ENCODE data around the gene TNPO1.
"Not testable (repeated sequence)": the region's sequence is repeated elsewhere in the genome, so short reads cannot be mapped to it uniquely, and the experiment has no call there.

The TNPO1 gene

DNA sequence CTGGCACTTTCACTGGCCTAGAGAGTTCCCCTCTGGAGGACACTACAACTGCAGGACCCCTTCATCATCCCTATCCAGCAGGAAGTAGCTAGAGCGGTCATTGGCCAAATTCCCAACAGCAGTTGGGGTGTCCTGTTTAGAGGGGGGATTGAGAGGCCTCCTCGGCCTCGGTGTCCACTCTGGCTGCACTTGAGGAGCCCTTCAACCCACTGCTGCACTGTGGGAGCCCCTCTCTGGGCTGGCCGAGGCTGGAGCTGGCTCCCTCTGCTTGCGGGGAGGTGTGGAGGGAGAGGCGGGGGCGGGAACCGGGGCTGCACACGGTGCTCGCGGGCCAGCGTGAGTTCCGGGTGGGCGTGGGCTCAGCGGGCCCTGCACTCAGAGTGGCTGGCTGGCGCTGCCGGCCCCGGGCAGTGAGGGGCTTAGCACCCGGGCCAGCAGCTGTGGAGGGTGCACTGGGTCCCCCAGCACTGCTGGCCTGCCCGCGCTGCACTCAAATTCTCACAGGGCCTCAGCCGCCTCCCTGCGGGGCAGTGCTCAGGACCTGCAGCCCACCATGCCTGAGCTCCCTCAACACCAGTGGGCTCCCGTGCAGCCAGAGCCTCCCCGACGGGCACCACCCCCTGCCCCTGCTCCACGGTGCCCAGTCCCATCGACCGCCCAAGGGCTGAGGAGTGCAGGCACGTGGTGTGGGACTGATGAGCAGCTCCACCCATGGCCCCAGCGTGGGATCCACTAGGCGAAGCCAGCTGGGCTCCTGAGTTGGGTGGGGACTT, 118.7 kb downstream of the TNPO1 start:
- not testable (repeated sequence) for DNase-seq (ENCODE audit: low spot score)

DNA sequence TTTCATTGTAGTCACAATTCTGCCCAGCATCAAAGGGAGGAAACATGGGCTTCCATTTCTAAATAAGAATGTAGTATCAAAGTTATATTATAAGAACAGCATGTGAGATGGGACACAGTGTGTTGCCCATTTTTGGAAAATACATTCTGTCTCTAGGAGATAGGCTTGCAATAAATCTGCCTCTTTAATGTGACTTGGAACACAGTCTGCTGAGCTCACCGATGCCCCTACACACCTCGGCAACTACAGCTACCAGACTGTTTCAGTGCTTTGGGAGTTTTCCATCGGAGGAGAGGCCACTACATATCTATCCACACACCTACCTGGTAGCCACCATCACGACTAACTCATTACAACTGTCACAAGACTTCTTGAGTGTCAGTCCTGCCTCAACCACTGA, 120.4 kb downstream of the TNPO1 start:
- DNase-seq (ENCODE audit: low spot score), result no peak

DNA sequence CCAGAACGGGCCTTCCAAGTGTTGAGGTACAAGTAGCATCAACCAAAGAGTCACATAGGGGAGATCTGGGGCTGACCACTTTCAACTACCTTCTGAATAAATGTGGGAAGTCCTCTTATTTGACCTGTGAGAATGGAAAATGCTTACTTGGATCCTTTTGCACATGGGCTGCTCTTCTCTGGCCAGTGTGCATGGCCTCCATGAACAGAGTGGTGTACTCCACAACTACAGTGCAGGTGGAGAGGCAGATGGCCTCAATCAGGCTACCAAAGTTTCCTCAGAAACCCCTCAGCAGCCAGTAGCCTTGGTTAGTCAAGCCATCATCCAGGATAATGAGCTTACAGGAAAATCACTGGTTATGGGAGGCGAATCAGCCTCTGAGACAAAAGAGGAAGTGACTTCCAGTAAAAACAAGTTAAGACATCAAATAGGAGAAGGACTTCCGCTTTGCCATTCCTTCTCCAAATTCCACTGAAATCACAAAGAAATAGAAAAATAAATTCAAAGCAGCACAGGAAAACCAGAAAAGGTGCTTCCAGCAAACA, 121.1 kb downstream of the TNPO1 start:
- no peak for DNase-seq (ENCODE audit: low spot score)

DNA sequence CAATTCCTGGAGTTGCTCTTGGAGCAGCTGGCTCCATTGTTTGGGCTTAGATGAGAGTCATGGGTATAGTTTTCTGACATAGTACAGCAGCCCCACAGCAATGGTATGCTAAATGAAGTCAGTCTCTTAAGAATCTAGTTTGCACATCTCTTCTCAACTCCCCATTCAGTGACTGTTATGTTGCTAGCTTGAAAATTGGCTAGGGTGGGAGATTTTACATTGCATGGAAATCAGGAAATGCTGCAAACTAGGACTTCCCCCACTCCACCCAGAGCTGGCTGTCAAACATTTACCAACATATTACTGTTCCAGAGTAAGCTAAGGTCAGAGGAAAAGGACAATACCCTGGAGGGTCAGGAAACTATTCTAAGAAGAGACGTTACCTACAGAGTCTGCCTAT, 121.7 kb downstream of the TNPO1 start:
- DNase-seq (ENCODE audit: low spot score), result no peak

DNA sequence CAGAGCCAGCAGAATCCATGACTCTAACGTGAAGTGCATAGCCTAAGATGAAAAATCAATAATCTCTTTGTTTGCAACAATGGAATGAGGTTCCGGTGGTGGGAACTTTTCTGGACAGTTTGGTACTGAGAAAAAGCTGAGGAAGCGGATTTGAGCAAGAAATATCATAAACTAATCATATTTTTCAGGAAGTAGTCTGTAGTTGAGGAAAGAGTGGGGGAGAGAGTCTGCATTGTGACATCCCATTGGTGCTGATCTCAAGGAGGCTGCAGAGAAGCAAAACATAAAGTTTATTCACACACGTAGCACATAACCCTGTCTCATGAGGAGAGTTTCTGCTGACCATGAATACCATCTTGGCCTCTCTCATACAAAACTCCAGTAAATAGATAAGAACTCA, 123.6 kb downstream of the TNPO1 start:
- DNase-seq (ENCODE audit: low spot score), result no peak

DNA sequence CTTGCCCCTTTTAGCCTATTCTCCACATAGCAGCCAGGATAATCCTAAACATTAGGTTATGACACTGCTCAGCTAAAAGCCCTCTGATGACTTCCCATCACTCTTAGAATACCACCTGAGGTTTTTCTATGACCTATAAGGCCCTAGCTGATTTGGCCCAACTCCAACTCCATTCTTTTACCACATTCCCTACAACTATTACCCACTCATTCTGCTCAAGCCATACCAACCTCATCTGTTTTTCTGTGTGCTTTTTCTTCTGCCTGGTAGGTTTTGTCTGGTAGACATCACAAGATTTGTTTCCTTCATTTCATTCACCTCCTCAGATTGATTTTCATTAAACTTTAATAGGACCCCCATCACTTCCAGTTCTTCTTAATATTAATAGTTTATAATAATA, 126.8 kb downstream of the TNPO1 start:
- DNase-seq (ENCODE audit: low spot score), result no peak

DNA sequence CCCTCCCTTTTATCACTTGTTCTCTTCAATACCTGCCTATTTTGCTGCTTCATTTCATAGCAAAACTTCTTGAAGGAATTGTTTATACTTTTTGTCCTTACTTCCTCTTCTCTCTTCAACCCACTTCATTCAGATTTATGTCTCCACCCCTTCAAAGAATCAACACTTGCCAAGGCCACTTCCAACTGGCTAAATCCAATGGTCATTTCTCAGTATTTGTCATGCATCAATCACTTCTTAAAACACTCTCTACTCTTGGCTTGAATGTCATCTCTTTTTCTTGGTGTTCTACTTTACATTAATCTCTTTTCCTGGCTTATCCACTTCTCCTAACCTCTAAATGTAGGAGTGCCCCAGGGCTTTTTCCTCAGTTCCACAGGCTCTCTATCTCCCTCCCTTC, 131.0 kb downstream of the TNPO1 start:
- DNase-seq (ENCODE audit: low spot score), result no peak

DNA sequence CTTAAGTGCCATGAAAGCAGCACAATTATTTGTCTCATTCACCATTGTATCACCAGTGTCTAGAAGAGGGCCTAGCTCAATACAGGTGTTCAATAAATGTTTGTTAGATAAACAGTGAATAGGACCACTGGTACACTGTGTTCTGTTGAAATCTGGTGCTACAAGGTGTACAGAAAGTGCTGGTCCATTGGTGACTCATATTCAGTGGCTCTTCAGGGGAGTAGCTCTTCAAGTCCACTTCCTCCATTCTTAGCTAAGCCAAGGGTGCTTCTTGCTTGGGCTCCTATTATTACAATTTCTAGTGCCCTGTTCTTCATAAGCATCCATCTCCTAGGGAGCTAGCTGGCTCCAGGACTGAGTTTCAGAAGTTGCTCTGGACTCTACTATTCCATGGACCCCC, 133.0 kb downstream of the TNPO1 start:
- no peak for DNase-seq (ENCODE audit: low spot score)

DNA sequence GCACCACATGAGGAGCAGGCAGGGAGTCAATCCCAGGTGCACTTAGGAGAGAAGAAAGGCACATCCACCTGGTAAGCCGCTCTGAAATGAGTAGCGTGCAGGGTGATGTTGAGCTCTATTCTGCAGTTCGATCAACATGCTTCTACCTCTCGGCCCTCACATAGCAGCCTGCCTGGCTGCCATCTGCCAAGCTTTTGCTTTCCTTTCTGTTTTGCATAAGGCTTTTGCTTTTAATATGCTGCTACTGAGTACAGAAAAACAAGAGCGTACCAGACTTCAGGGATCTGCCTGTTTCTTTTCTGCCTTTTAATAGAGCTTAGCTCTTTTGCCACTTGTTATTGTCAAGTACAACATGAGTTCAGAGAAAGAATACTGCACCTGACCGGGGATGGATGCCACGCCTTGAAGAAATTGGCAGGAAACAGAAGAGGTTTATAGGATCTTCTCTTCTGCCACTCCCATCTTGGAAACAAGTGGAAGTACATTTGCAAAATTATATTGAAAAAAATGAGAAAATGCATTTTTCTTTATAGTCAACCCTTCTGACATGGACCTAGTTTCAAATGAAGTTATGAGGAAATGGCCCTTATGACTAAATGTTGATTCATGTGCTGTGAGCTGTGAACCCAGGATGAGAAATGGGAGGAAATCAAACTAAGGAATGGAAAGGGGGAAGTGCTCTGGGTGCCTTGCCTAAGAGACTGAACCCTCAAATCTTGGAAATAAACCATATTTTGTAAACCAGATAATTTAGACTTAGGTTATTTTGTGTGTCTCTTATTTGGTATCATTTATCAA, 135.4 kb downstream of the TNPO1 start:
- peak; percentile 92 for DNase-seq (ENCODE audit: low spot score)

DNA sequence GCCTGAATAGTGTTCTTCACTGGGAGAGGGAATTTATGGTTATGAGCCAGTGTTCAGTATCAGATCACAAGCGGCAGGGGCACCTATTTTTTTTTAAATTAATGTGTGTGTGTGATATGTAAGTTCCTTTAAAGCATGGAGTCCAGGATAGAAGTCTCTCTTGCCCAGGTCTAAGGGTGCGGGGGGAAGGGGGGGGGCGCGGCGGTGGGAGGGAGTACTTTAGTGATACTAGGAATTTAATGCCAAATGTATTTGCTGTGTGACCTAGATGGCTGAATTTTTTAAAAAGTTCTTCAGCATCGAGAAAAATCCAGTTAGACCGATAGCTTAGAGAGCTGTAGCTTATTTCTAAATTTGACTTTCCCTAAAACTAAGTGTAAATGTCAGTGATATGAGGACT, 137.9 kb downstream of the TNPO1 start:
- peak; percentile 33 for DNase-seq (ENCODE audit: low spot score)

DNA sequence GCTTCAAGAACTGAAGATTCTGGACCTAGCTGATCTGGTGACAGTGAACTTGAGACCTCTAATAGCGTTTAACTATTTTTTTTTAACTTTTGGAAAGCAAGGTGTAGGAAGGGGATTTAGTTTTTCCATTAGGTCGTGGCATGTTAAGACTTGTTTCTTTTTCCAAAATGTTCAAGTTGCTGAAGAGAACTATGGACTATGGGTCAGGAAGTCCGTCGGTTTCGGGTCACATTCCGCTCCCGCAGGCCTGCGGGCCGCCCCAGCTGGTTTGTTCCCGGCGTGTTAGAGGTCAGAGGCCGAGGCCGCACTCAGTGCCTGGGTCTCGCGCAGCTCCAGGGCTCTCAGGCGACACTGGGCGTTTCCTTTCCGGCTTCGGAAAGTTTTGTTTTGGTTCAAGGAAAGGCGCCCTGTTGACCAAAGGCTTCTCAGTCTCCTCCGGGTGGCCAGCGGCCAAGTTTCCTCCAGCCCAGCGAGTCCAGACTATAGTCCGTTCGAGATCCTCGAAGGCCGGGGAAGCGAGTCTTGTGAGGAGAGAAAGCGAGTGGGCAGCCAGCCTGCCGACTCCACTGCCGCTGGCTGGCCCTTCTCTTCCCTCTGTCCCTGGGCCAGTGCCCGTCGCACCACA, 138.8 kb downstream of the TNPO1 start:
- peak; percentile 74 for DNase-seq (ENCODE audit: low spot score)

DNA sequence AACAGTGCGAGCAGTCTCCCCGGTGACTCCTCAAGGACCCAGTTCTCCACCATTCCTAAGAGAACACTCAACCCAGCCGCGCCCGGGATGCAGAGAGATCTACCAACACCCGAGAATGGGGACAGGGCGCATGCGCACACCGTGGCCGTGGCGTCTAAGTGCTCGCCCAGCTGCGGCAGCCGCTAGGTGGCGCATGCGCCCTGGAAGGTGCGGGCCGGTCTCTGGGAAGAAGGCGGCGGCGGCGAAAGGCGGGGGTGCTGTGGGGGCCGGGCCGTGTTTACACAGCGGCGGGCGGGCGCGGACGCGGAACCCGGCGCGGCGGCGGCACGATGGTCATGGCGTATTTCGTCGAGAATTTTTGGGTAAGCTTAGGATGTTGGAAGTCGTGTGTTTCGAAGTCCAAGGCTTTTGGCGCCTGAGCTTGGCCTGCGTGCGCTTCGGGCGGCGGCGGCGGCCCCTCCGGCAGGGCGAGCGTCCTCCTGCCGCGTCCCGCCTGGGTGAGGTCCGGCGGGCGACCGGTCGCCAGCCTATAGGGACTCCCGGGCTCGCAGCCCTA, 139.4 kb downstream of the TNPO1 start, which contains the start of gene FCHO2:
FCHO2 (plus strand) TSS at position 274 of the 556 bp plus-strand sequence; CDS start at position 330, 56 bp downstream.
- peak; percentile 97 for DNase-seq (ENCODE audit: low spot score)

DNA sequence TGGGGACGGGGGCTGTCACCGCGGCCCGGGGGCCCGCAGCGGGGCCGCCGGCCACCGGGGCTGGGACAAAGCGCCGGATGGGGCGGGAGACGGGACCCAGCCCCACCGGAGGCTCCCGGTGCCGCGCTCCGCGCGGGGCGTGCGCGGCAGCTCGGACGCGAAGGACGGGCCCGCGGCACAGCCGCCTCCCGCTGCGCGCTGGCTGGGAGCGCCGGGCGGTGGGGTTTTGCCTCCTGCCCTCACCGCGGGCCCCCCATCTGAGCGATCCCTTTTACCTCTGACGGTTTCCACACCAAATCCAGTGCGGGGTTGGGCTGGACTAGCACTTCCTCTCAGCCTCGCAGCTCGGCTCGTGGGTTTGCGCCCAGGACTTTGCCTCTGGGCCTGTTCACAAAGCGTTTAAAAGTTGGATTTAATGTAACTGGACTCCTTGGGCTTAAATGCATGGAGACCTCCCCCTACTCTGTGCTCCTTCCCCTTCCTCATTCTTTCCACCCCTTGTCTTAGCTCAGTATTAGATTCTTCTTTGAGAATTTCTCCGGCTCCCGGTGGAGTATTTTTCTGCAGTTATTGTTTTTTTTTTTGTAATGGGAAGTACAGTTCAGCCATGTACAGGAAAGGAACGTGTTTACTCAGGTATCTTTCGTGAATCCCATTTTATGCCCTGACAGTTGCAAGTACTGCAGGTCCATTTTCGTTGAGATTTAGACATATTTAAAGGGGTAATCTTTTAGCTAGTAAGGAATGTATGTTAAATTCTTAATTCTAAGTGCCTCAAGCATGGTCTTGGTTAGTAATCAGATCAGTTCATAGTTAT, 140.1 kb downstream of the TNPO1 start:
- peak; percentile 60 for DNase-seq (ENCODE audit: low spot score)

DNA sequence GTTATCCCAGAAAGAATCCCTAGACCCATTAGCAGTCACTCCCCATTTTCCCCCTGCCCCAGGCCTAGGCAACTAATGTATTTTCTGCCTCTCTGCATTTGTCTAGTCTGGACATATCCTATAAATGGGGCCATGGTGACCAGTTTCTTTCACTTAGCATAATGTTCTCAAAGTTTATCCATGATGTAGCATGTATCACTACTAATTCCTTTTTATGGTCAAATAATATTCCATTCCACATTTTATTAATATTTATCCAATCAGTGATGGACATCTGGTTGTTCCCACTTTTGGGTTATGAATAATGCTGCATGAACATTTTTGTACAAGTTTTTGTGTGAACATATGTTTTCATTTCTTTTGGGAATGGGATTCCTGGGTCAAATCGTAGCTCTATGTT, 140.9 kb downstream of the TNPO1 start:
- no peak for DNase-seq (ENCODE audit: low spot score)

DNA sequence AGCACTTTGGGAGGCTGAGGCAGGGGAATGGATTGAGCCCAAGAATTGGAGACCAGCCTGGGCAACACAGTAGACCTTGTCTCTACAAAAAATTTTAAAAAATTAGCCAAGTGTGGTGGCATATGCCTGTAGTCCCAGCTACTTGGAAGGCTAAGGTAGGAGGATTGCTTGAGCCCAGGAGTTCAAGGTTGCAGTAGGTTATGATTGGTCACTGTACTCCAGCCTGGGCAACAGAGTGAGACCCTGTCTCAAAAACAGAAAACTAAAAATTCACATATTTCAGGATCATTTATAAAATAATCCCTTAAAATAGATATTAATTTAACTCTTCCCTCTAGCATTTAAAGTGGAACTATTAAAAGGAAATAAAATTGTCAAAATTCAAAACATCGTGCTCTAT, 142.8 kb downstream of the TNPO1 start:
- DNase-seq (ENCODE audit: low spot score), result no peak

All from RKO (cell line).